Upper lobe of left lung (tissue), 4 donors: ENCODE data around the gene CTXND2.

Experiments
- CTCF ChIP-seq, 6 experiments: fragments of 450-650 bp in 4 of 6; fragments of 200-600 bp in 2 of 6; sonication (generic) in 2 of 6; IDR thresholded peaks; one replicate each; pipeline ENCODE4 v1.5.1; 2016 to 2019; ENCODE audit warnings: antibody characterized with exemption in 6 of 6
- EP300 ChIP-seq, 4 donors: sonication (generic); formaldehyde crosslinking; IDR thresholded peaks; one replicate each; pipeline ENCODE4 v1.5.1; 2017; ENCODE audit warnings: antibody characterized with exemption in 4 of 4, control low read depth in 2 of 4

- TF ChIP-seq CTCF (IDR thresholded peaks at IDR 0.05) (no peak), EP300 (IDR thresholded peaks at IDR 0.05) (no peak)
Observed at GRCh38 chr1:150873521-150873920, 13.4 kb upstream of the CTXND2 start.
